Cerebellar cortex (tissue), 1 donor: ENCODE results near the gene PEPD.

Source experiments
- DNase-seq: peaks from one replicate; pipeline ENCODE4 v3.0.0-alpha.2; 2015; ENCODE audit warnings: low spot score

The PEPD gene

GRCh38 chr19:33395561-33396550 is 125.7 kb downstream of the PEPD start:
- DNase-seq = no peak

GRCh38 chr19:33394723-33395560 is 126.6 kb downstream of the PEPD start:
- DNase-seq = no peak

- DNase-seq = no peak
Measured at GRCh38 chr19:33394006-33394722, 127.4 kb downstream of the PEPD start.

- DNase-seq = no peak
Measured at GRCh38 chr19:33393286-33394005, 128.1 kb downstream of the PEPD start.

GRCh38 chr19:33392341-33393285 is 129.0 kb downstream of the PEPD start:
- DNase-seq = no peak

- DNase-seq = no peak
Measured at GRCh38 chr19:33391631-33392249, 129.9 kb downstream of the PEPD start.

- no peak for DNase-seq
Measured at GRCh38 chr19:33390908-33391630, 130.5 kb downstream of the PEPD start.

GRCh38 chr19:33390101-33390907 is 131.3 kb downstream of the PEPD start:
- no peak for DNase-seq

GRCh38 chr19:33389421-33390100 is 132.0 kb downstream of the PEPD start:
- no peak for DNase-seq

- no peak for DNase-seq
Measured at GRCh38 chr19:33388725-33389420, 132.7 kb downstream of the PEPD start.

- DNase-seq = no peak
Measured at GRCh38 chr19:33388231-33388724, 133.3 kb downstream of the PEPD start.

- DNase-seq = peak; percentile 41
Measured at GRCh38 chr19:33387351-33388230, 134.0 kb downstream of the PEPD start.

GRCh38 chr19:33386361-33386858 is 135.2 kb downstream of the PEPD start:
- DNase-seq = no peak

- peak; percentile 40 for DNase-seq
Measured at GRCh38 chr19:33385956-33386355, 135.6 kb downstream of the PEPD start.

GRCh38 chr19:33384983-33385382 is 136.6 kb downstream of the PEPD start:
- no peak for DNase-seq
